CD14-positive monocyte (primary cell): ENCODE data around the gene BPIFB4. TPM values are rescaled to one million over a fixed set of nuclear protein-coding genes. Genes with fewer than 3 reads are reported as not detected.

Experiments
- DNase-seq, 3 donors: peaks; one replicate each; pipeline ENCODE4 v3.0.0-alpha.2; 2011 to 2022
- H2AFZ ChIP-seq: 2 replicates; pipeline ENCODE4 v1.6.0; 2012; ENCODE audit warnings: mild to moderate bottlenecking, low read depth, low read length, inconsistent platforms; ENCODE audit not compliant: insufficient read depth, poor library complexity, severe bottlenecking
- H3K27ac ChIP-seq, 2 donors: 1 replicate in 1 of 2; 2 replicates in 1 of 2; pipeline ENCODE4 v1.5.1; 2012 to 2013; ENCODE audit warnings: low read length in 2 of 2, control low read depth in 1 of 2, inconsistent platforms in 1 of 2, low read depth in 1 of 2, mild to moderate bottlenecking in 1 of 2
- H3K27me3 ChIP-seq, 2 donors: one replicate each; pipeline versions ENCODE4 v1.6.0 to v1.6.1; 2011 to 2013; ENCODE audit warnings: low read length in 2 of 2; ENCODE audit not compliant: control insufficient read depth in 2 of 2, insufficient read depth in 2 of 2
- H3K36me3 ChIP-seq, 2 donors: replicated peaks in 1 of 2; 1 replicate in 1 of 2; 2 replicates in 1 of 2; pipeline versions ENCODE4 v1.5.1 to v1.6.1; 2012 to 2013; ENCODE audit warnings: low read length in 2 of 2, control low read depth in 1 of 2, inconsistent platforms in 1 of 2, mild to moderate bottlenecking in 1 of 2; ENCODE audit not compliant: insufficient read depth in 2 of 2, control insufficient read depth in 1 of 2
- H3K4me1 ChIP-seq, 2 donors: 1 replicate in 1 of 2; 2 replicates in 1 of 2; pipeline versions ENCODE4 v1.5.1 to v1.6.1; 2012 to 2013; ENCODE audit warnings: low read length in 2 of 2, control low read depth in 1 of 2, inconsistent platforms in 1 of 2, mild to moderate bottlenecking in 1 of 2, moderate library complexity in 1 of 2; ENCODE audit not compliant: insufficient read depth in 2 of 2, control insufficient read depth in 1 of 2
- H3K4me2 ChIP-seq: replicated peaks from 2 replicates; pipeline ENCODE3; 2012; ENCODE audit warnings: low read length, moderate library complexity, mild to moderate bottlenecking; ENCODE audit not compliant: poor library complexity, severe bottlenecking; ENCODE audit errors: extremely low read depth
- H3K4me3 ChIP-seq, 3 experiments: fragments of 200-600 bp in 1 of 3; sonication (generic) in 1 of 3; replicated peaks in 1 of 3; 1 replicate in 2 of 3; 2 replicates in 1 of 3; pipeline ENCODE4 v1.5.1; 2011 to 2013; ENCODE audit warnings: low read length in 3 of 3, mild to moderate bottlenecking in 3 of 3, control low read depth in 2 of 3, low read depth in 2 of 3, inconsistent platforms in 1 of 3, moderate library complexity in 1 of 3
- H3K79me2 ChIP-seq: 2 replicates; pipeline ENCODE4 v1.6.0; 2012; ENCODE audit warnings: mild to moderate bottlenecking, control low read depth, inconsistent platforms, low read length, moderate library complexity; ENCODE audit not compliant: insufficient read depth
- H3K9ac ChIP-seq: 2 replicates; pipeline ENCODE4 v1.6.0; 2017; ENCODE audit warnings: low read length, mild to moderate bottlenecking; ENCODE audit not compliant: insufficient read depth, poor library complexity, severe bottlenecking
- H3K9me3 ChIP-seq, 2 donors: replicated peaks in 1 of 2; 1 replicate in 1 of 2; 2 replicates in 1 of 2; pipeline versions ENCODE4 v1.5.1 to v1.6.1; 2012 to 2013; ENCODE audit warnings: low read length in 2 of 2, control low read depth in 1 of 2; ENCODE audit not compliant: control insufficient read depth in 1 of 2, insufficient read depth in 1 of 2
- H4K20me1 ChIP-seq: 2 replicates; pipeline ENCODE4 v1.6.0; 2012; ENCODE audit warnings: mild to moderate bottlenecking, low read length, control low read depth, moderate library complexity; ENCODE audit not compliant: insufficient read depth
- H3K27ac Mint-ChIP-seq, 7 donors: one replicate each; pipeline ENCODE4 v1.8.0; 2020; ENCODE audit warnings: mild to moderate bottlenecking in 7 of 7, mixed read lengths in 7 of 7, moderate library complexity in 6 of 7, inconsistent platforms in 2 of 7
- H3K27me3 Mint-ChIP-seq, 3 donors: one replicate each; pipeline ENCODE4 v1.8.0; 2021 to 2022; ENCODE audit warnings: low read depth in 3 of 3, mild to moderate bottlenecking in 3 of 3, mixed read lengths in 3 of 3, moderate library complexity in 3 of 3, inconsistent platforms in 1 of 3
- H3K36me3 Mint-ChIP-seq, 2 donors: one replicate each; pipeline ENCODE4 v1.8.0; 2020; ENCODE audit warnings: mixed read lengths in 2 of 2, inconsistent platforms in 1 of 2, mild to moderate bottlenecking in 1 of 2
- H3K4me1 Mint-ChIP-seq: one replicate; pipeline ENCODE4 v1.8.0; 2020; ENCODE audit warnings: mild to moderate bottlenecking, mixed read lengths
- H3K4me3 Mint-ChIP-seq, 2 donors: one replicate each; pipeline ENCODE4 v1.8.0; 2020; ENCODE audit warnings: mild to moderate bottlenecking in 2 of 2, mixed read lengths in 2 of 2, moderate library complexity in 1 of 2
- H3K9me3 Mint-ChIP-seq, 7 donors: one replicate each; pipeline ENCODE4 v1.8.0; 2020 to 2022; ENCODE audit warnings: mixed read lengths in 7 of 7, mild to moderate bottlenecking in 6 of 7, moderate library complexity in 6 of 7, inconsistent platforms in 2 of 7
- CTCF ChIP-seq: fragments of 200-600 bp; IDR thresholded peaks from one replicate; pipeline ENCODE4 v1.8.0; 2022; ENCODE audit warnings: antibody characterized with exemption, mild to moderate bottlenecking
- WGBS: methylation state at CpG from one replicate; pipeline ENCODE4 v1.1.5; 2013; ENCODE audit warnings: missing lambda C conversion rate; ENCODE audit not compliant: insufficient coverage; 5-methylcytosine and 5-hydroxymethylcytosine counted together
- intact Hi-C, 2 donors: fragments of 100-400 bp; cut with micrococcal nuclease; formaldehyde crosslinking; loops; one replicate each; pipeline versions ENCODE4 v1.15.0 to v1.15.1; 2023
- polyA plus RNA-seq, 3 donors: library from polyadenylated mRNA; depleted of rRNA in 1 of 3; unstranded in 2 of 3; stranded (reverse) in 1 of 3; fragments of 300-500 nt in 2 of 3; fragments of >200 nt in 1 of 3; fragmentation: Illumina TruSeq in 2 of 3; gene quantifications; 1 replicate in 2 of 3; 2 replicates in 1 of 3; pipeline ENCODE4 v1.2.3, GENCODE V29; 2012 to 2021

BPIFB4 gene
- polyA plus RNA-seq, 3 donors = not detected

DNA sequence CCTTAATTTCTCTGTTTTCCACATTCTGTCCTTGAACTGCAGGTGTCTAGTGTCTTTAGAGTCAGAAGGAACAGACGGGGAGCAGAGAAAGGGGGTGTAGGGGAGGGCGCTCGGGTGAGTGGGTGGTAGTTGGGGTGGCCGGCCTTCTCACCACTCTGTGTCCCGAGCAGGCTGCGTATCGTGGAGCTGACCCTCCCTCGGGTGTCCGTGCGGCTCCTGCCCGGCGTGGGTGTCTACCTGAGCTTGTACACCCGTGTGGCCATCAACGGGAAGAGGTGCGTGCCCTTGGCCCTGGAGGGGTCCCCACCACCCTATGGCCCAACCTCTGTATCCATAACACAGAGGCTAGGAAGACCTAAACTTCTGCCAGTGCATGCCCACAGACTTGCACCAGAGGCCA lies 5.3 kb downstream of the BPIFB4 start:
- no peak for DNase-seq
- Histone ChIP-seq H3K4me3 (no peak overlapping the region), H3K36me3 (no peaks in the 10 kb centered on the region), H3K4me1 (no peaks in the 10 kb centered on the region), H3K27ac (no peak overlapping the region), H3K79me2 (no peaks in the 10 kb centered on the region), H4K20me1 (no peaks in the 10 kb centered on the region), H2AFZ (no peak overlapping the region), H3K4me2 (no peak overlapping the region), H3K9ac (no peak overlapping the region), H3K27me3 (no peaks in the 10 kb centered on the region), H3K9me3 (no peaks in the 10 kb centered on the region)
- intact Hi-C loops = no loop called here
- Mint-ChIP-seq H3K27me3 (peaks cover 1 to 3% (median 2%) of the 10 kb centered on the region in 3 donors), H3K27ac (no peak overlapping the region), H3K4me1 (peaks cover 4% of the 10 kb centered on the region), H3K4me3 (no peak overlapping the region), H3K36me3 (no peaks in the 10 kb centered on the region), H3K9me3 (no peaks in the 10 kb centered on the region)
- no peak for TF ChIP-seq CTCF
- 100% methylated on average over 8 of the region's 15 CpGs for WGBS

GRCh38 chr20:33086052-33086722 lies 6.7 kb downstream of the BPIFB4 start:
- no peaks in the 10 kb centered on the region for H3K36me3 Mint-ChIP-seq
- no peak overlapping the region for H3K4me3 Mint-ChIP-seq
- Histone ChIP-seq H3K4me1 (no peaks in the 10 kb centered on the region), H3K9ac (no peak overlapping the region), H3K27me3 (no peaks in the 10 kb centered on the region), H3K4me2 (no peak overlapping the region), H3K9me3 (no peaks in the 10 kb centered on the region), H2AFZ (no peak overlapping the region), H3K79me2 (no peaks in the 10 kb centered on the region), H3K36me3 (no peaks in the 10 kb centered on the region), H4K20me1 (no peaks in the 10 kb centered on the region), H3K27ac (no peak overlapping the region), H3K4me3 (no peak overlapping the region)
- H3K4me1 Mint-ChIP-seq = peaks cover 4% of the 10 kb centered on the region
- no peak for DNase-seq
- no peaks in the 10 kb centered on the region for H3K9me3 Mint-ChIP-seq
- no peak for TF ChIP-seq CTCF
- peaks cover 1 to 3% (median 2%) of the 10 kb centered on the region in 3 donors for H3K27me3 Mint-ChIP-seq
- 96% methylated on average over 11 of the region's 14 CpGs for WGBS
- intact Hi-C loops = no loop called here
- no peak overlapping the region for H3K27ac Mint-ChIP-seq
